HG03060 (cell line): ENCODE results near the gene BAHCC1.

Experiments
- ATAC-seq: cut with Tn5 transposase; IDR thresholded peaks from one replicate; pipeline ENCODE4 v1.9.1; 2021; ENCODE audit warnings: low read depth, moderate number of reproducible peaks; ENCODE audit not compliant: unreplicated experiment

Gene BAHCC1

DNA sequence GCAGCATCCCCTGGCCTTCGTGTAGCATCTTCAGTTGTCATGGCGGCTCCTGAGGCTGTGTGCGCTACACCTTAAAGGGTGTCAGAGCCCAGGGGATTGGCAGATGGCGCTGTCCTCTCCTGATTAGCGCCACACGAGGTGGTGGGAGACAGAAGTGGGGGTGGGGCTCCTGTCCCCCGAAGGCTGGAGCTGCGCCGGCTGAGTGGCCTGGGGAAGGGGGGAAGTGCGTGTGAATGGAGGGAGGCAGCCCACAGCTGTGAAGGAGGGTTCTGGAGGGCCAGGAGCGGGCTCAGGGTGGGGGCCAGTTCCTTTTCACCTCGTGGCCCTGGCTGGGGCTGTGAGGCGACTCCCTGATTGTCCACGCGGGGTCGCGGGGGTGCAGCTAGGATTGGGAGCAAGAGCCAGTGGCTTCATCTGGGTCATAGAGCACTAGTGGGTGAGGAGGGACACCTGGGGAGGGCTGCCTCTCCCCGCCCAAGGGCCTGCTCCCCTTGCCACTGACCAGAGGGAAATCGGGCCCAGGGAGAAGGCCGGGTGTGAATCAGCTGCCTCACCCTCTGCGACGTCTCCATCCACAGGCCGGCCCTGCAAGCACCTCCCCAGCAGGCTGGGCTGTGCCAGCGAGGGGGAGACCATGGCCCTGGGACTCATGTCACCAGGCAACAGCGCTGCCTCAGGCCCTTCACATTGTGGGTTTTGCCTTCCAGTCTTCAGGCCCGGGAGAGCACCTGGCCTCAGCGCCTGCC lies 14.1 kb downstream of the BAHCC1 start:
- ATAC-seq = no peak

DNA sequence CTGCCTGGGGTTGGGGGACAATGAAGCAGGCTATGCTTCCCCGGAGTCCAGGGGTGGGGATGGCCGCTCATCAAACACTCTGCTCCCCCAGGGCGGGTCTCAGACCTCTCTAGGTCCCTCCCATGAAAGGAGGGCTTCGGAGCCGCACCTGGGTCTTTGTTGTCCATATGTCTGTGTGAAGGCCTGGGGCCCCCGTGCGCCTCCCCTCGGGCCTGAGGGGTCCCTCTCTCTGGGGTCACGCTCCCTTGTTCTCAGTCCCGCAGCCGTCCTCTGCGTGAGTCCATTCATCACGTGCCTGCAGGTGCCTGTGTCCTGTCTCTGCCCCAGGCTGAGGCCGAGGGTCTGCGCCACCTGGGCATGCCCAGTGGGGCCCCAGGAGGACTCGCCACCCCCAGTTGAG lies 15.6 kb downstream of the BAHCC1 start:
- no peak for ATAC-seq

DNA sequence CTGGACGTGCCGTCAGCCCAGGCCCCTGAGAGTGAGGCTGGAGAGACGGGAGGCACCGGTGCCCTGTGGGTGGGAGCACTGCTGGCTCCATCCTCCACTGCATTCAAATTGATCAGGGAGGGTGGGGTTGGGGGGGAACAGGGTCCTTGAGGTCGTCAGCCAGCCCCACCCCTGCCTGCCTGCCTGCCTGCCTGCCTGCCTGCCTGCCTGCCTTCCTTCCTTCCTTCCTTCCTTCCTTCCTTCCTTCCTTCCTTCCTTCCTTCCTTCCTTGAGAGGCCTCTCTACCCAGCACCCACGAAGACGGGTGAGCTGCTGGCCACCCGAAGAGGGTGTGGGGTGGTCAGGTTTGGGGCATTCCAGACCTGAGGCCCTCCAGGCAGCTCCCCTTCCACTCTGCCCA lies 16.0 kb downstream of the BAHCC1 start:
- ATAC-seq = no peak

DNA sequence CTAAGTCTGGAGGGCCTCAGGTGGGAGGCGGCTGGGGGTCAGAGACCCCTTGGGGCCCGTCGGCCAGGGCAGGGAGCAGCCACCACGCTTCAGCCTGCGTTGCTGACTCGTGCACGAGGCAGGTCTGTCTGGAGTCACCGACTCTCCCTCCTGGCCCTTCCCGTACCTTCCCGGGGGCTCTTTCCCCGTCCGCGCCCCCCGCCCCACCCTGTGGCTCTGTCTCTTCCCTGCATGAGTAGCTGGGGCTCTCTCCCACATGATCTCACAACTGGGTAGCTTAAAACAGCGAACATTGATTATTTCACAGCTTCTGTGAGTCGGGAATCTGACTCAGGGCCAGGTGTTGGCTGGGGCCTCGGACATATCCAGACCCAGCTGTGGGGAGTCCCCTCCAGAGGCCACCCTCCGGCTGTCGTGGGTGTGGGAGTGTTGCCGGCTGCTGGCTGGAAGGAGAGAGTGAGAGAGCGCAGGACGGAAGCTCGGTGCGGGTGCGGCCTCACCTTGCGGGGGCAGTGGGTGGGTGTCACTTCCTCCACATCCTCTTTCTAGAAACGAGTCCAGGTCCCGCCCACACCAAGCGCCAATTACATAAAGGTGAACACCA lies 17.3 kb downstream of the BAHCC1 start:
- no peak for ATAC-seq

GRCh38 chr17:81413497-81414135 lies 18.4 kb downstream of the BAHCC1 start:
- ATAC-seq = no peak

DNA sequence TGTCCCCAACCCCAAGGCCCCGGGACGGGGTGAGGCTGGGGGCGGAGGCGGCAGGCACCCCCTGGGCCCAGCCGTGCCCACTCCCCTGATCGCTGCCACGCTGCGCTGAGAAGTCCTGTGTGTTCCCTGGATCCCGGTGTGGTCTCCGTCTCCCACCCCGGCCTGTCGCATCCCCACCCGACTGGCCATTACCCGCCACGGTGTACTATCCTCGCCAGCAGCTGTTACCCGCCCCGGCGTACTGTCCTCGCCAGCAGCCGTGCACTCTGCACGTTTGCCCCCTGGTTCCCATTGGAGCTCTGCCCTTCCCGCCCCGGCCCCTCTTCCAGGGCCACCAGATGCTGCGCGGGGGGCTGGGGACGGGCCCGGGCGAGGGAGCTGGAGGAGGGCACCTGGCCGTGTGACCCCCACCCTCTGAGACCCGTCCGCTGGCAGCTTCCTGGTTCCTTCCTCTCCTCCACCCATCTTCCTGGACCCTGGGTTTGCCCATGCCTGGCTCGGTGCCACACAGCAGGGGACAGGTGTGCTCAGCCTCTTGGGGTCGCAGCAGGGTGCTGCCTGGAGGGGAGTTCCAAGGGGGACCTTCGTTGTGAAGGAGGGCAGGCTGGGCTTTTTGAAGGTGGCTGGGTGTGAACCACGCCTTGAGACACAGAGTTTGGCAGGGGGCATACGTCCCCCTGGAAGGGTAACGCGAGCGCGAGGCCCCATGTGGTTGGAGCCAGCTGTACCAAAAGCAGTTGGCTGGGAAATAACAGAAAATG lies 19.7 kb downstream of the BAHCC1 start:
- ATAC-seq = no peak

DNA sequence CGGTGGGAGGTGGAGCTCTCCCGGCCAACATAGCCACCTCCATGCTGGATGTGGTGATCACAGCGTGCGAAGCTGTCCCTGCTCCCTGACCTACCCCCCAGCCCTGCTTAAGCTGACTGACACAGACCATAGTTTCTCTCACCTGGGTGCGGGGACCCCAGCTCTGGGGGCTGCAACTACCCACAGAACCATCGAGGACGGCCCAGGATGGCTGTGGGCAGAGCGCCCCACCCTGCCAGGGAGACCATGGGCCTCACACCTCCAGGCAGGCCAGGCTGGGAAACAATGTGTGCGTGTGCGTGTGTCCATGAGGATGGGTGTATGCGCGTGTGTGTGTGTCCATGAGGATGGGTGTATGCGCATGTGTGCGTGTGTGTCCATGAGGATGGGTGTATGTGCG lies 20.4 kb downstream of the BAHCC1 start:
- ATAC-seq = no peak

DNA sequence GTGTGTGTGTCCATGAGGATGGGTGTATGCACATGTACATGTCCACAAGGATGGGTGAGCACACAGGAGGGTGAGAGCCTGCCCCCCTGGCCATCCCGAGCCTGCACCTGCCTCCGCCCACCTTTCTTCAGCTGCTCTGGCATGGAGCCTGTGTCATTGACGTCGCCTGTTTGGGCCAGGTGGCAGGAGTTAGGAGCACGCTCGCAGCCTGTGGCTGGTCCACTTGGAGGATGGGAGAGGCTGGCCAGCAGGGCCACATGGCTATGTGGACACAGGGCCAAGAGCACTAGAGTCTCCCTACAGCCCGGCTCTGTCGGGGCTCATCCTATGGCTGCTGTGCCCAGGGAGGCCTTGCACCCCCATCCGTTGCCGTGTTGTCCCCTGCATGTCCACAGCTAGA lies 21.4 kb downstream of the BAHCC1 start:
- ATAC-seq = no peak

GRCh38 chr17:81417049-81417878 lies 22.0 kb downstream of the BAHCC1 start:
- ATAC-seq = no peak

DNA sequence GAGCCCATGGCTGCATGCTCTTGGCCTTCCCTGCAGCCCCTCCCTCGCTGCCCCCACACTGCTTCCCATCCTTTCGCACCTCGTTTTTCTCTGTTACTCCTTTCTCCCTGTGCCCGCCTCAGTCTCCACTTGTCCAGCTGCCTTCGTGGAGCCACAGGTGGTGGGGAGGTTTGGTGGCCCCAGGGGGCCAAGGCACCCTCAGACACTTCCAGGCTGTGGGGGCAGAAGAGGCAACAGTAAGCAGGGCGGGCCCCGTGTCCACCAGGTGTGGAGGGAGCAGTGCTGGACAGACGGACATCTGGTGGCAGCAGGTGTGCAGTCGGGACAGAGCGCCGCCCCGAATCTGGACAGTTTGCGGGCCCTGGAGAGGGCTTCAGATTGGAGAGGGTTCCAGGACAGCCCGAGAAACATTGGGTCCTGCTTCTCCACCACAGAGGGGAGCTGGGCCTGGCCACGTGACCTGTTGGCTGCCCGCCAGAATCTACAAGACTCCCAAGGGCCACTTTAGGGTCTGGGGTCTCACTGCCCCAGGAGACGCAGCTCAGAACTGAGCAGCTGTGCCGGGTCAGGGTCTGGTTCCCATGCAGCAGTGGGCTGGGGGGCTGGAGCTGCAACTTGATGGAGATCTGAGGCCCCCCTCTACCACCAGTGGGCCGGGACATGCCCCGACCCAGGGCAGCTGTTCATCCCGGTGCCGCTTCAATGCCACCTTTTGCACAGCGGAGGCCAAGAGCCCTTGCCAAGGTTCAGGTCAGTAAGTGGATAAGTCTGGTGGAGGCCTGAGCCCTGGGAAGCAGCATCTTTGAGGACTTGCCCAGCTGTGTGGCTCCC lies 22.8 kb downstream of the BAHCC1 start:
- no peak for ATAC-seq

- no peak for ATAC-seq
Measured at GRCh38 chr17:81418710-81419318, 23.6 kb downstream of the BAHCC1 start.

- no peak for ATAC-seq
Measured at GRCh38 chr17:81419319-81419885, 24.1 kb downstream of the BAHCC1 start.

GRCh38 chr17:81419886-81420768 lies 24.9 kb downstream of the BAHCC1 start:
- no peak for ATAC-seq

- ATAC-seq = no peak
Measured at GRCh38 chr17:81420769-81421462, 25.7 kb downstream of the BAHCC1 start.

DNA sequence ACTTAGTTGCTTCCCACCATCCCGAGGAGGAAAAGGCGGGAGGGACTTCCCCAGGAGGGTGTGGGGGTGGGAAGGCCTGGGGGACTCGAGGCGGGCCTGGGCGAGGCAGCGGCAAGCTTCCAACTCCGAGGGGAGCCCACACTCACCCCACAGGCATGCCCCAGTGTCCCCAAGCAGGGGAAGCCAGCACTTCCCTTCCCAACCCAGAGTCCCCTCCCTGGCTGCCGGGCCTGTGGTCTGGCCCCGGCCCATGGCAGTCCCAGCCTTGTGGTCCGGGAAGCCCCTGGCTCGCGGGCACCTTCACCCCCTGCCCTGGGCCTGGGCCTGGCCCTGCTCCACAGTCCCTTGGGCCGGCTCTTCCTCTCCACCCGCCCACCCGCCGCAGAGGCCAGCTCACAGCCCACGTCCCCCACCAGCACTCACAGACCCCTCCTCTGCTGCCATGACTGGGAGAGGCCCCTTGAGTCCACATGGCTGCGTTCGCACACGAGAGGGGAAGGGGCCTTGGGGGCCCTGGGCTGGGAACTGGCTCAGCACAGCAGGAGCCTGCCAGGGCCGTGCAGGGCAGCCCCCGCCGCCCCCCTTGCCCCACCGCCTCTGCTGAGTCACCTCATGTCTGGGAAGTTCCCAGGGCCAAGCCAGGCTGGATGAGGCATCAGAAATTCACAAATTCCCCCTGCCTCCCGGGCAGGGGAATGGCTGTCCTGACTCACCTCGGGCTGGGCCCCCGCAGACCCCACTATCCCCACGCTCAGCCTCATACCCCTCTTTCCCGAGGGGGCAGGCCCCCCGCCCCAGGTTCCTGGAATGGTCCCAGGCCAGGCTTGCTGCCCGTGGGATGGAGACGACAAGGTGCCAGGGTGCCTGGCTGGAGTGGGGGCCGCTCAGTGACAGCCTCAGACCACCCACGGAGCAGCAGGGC lies 27.8 kb downstream of the BAHCC1 start:
- no peak for ATAC-seq

DNA sequence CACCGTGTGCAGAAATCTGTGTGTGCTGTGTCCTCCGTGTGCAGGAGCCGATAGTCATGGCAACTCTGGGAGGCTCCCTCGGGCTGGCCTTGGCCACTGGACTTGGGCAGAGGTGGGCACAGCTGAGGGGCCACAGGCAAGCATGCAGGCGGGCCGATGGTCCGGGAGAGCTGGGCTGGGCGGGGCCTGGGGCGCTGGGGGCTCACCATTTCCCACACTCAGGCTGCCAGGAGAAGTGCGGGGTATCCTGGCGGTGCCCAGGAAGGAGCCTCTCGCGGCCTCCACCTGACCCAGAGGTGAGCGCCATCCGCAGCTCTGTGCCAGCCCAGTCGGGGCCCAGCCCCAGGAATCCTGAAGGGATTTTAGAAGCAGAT lies 28.4 kb downstream of the BAHCC1 start:
- ATAC-seq = no peak
